ENCODE data around the gene GALNT16. TPM values are rescaled to one million over a fixed set of nuclear protein-coding genes. Genes with fewer than 3 reads are reported as not detected.

The GALNT16 gene
- polyA plus RNA-seq, 3 donors, result 0.01 TPM; not detected in 2

DNA sequence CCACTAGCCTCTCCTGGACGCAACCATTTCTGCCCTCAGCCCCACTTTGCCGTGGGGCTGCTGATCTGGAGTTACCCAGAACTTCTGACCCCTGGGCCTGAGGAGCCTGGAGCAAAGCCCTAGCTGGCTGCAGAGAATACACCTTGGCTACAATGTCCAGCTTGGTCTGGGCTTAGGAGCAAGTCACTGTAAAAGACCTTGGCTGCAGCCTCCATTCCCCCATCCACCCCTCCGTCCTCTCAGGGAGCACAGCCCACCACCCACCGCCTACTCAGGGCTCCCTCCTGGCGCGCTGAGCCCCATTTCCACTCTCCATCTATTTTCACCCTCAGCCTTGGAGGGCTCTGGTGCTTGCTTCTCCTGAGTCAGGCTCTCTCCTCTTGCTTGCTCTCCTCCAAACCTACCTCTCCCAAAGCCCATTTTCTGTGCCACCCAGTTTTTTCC, 95.2 kb downstream of the GALNT16 start:
- H3K4me1 Mint-ChIP-seq, result peaks cover 22% of the 10 kb centered on the region
- H3K9me3 Mint-ChIP-seq, result no peaks in the 10 kb centered on the region
- Histone ChIP-seq H3K4me3 (replicated peaks in 1 of 3; ENCODE audit: low read depth in 2 of 3, low read length in 3 of 3) (no peak overlapping the region), H3K9ac (ENCODE audit: insufficient read depth, low read length, poor library complexity, severe bottlenecking) (no peak overlapping the region), H3K27ac (ENCODE audit: low read depth in 1 of 2, low read length in 2 of 2) (no peak overlapping the region), H3K27me3 (ENCODE audit: control insufficient read depth in 2 of 2, insufficient read depth in 2 of 2, low read length in 2 of 2) (no peaks in the 10 kb centered on the region), H3K9me3 (replicated peaks in 1 of 2; ENCODE audit: control insufficient read depth in 1 of 2, insufficient read depth in 1 of 2, low read length in 2 of 2) (no peaks in the 10 kb centered on the region), H3K4me1 (ENCODE audit: control insufficient read depth in 1 of 2, insufficient read depth in 2 of 2, low read length in 2 of 2) (peaks cover 11 to 16% of the 10 kb centered on the region in 2 donors), H3K79me2 (ENCODE audit: insufficient read depth, low read length) (no peaks in the 10 kb centered on the region), H2AFZ (ENCODE audit: insufficient read depth, low read depth, low read length, poor library complexity, severe bottlenecking) (no peak overlapping the region), H4K20me1 (ENCODE audit: insufficient read depth, low read length) (no peaks in the 10 kb centered on the region), H3K4me2 (replicated peaks; ENCODE audit: extremely low read depth, low read length, poor library complexity, severe bottlenecking) (no peak overlapping the region), H3K36me3 (replicated peaks in 1 of 2; ENCODE audit: control insufficient read depth in 1 of 2, insufficient read depth in 2 of 2, low read length in 2 of 2) (no peaks in the 10 kb centered on the region)
- intact Hi-C loops (cut with micrococcal nuclease), result no loop called here
- no peaks in the 10 kb centered on the region for H3K36me3 Mint-ChIP-seq
- H3K27me3 Mint-ChIP-seq (ENCODE audit: low read depth in 3 of 3), result peaks cover 7 to 15% (median 8%) of the 10 kb centered on the region in 3 donors
- no peak for DNase-seq
- 99% methylated on average over 6 of the region's 6 CpGs for WGBS (ENCODE audit: insufficient coverage)
- H3K4me3 Mint-ChIP-seq, result no peak overlapping the region
- H3K27ac Mint-ChIP-seq, result no peak overlapping the region
- TF ChIP-seq, protein P1, sequence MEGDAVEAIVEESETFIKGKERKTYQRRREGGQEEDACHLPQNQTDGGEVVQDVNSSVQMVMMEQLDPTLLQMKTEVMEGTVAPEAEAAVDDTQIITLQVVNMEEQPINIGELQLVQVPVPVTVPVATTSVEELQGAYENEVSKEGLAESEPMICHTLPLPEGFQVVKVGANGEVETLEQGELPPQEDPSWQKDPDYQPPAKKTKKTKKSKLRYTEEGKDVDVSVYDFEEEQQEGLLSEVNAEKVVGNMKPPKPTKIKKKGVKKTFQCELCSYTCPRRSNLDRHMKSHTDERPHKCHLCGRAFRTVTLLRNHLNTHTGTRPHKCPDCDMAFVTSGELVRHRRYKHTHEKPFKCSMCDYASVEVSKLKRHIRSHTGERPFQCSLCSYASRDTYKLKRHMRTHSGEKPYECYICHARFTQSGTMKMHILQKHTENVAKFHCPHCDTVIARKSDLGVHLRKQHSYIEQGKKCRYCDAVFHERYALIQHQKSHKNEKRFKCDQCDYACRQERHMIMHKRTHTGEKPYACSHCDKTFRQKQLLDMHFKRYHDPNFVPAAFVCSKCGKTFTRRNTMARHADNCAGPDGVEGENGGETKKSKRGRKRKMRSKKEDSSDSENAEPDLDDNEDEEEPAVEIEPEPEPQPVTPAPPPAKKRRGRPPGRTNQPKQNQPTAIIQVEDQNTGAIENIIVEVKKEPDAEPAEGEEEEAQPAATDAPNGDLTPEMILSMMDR (IDR thresholded peaks at IDR 0.05), result no peak

DNA sequence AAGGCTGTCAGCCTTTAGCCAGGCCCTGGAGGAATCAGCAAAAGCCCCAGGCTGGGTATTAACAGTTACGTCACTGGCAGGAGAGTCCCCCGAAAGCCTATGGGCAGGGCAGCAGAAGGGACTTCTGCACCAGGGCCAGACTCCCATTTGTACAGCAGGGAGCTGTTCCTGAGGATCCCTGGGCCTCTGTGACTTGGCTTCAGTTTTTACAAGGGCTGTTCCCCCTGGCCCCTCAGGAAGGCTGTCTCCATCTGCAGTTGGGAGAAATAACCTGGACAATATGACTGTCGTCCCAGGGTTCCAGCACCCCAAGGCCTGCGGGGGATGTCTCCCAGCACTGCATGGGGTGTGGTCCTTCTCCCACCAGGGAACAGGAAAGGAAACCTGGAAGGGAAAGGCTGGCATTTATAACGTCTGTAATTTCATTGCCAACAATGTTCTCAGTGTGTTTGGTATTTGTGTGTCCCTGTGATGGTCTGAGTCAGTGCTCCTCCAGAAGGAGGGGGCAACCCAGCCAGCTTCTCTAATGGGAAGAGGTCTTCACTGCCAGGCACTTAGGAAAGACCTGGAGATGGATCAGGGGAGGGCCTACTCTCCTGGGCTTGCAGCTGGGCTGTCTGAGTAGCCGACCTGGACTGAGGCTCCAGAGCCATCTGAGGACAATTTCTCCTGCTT, 95.8 kb downstream of the GALNT16 start:
- TF ChIP-seq, protein P1 (IDR thresholded peaks at IDR 0.05), result no peak
- Histone ChIP-seq H3K4me1 (ENCODE audit: control insufficient read depth in 1 of 2, insufficient read depth in 2 of 2, low read length in 2 of 2) (peaks cover 11 to 14% of the 10 kb centered on the region in 2 donors), H4K20me1 (ENCODE audit: insufficient read depth, low read length) (no peaks in the 10 kb centered on the region), H3K4me2 (replicated peaks; ENCODE audit: extremely low read depth, low read length, poor library complexity, severe bottlenecking) (no peak overlapping the region), H3K27ac (ENCODE audit: low read depth in 1 of 2, low read length in 2 of 2) (no peak overlapping the region), H3K79me2 (ENCODE audit: insufficient read depth, low read length) (no peaks in the 10 kb centered on the region), H3K9ac (ENCODE audit: insufficient read depth, low read length, poor library complexity, severe bottlenecking) (no peak overlapping the region), H3K9me3 (replicated peaks in 1 of 2; ENCODE audit: control insufficient read depth in 1 of 2, insufficient read depth in 1 of 2, low read length in 2 of 2) (no peaks in the 10 kb centered on the region), H2AFZ (ENCODE audit: insufficient read depth, low read depth, low read length, poor library complexity, severe bottlenecking) (no peak overlapping the region), H3K4me3 (replicated peaks in 1 of 3; ENCODE audit: low read depth in 2 of 3, low read length in 3 of 3) (no peak overlapping the region), H3K36me3 (replicated peaks in 1 of 2; ENCODE audit: control insufficient read depth in 1 of 2, insufficient read depth in 2 of 2, low read length in 2 of 2) (no peaks in the 10 kb centered on the region), H3K27me3 (ENCODE audit: control insufficient read depth in 2 of 2, insufficient read depth in 2 of 2, low read length in 2 of 2) (no peaks in the 10 kb centered on the region)
- 94% methylated on average over 6 of the region's 6 CpGs for WGBS (ENCODE audit: insufficient coverage)
- Mint-ChIP-seq H3K27ac (no peak overlapping the region), H3K27me3 (ENCODE audit: low read depth in 3 of 3) (peaks cover 7 to 17% (median 8%) of the 10 kb centered on the region in 3 donors), H3K4me1 (peaks cover 21% of the 10 kb centered on the region), H3K9me3 (no peaks in the 10 kb centered on the region), H3K4me3 (no peak overlapping the region), H3K36me3 (no peaks in the 10 kb centered on the region)
- intact Hi-C loops (cut with micrococcal nuclease), result no loop called here
- no peak for DNase-seq
